ENCODE results near the gene ACKR3.

Gene ACKR3

DNA sequence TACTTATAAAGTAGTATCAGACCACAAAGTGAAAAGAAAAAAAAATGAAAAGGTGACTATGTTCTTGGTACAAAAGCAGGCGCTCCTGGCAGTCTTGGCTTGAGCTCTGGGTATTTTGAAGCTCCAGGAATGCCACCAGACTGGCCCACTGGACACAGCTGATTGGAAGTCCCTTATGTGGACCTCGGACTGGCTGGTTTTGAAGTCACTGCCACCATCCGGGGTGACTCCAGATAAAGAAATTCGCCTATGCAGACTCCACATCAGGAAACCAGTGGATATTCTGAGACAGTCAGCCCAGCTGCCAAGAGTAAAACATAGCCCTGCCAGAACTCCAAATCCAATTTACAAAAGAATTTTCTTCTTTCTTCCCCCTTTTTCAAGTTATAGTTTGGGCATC lies 28.0 kb downstream of the ACKR3 start:
- TF ChIP-seq GATA2 (IDR thresholded peaks at IDR 0.05; ENCODE audit: low read depth, low read length): no peak
- no peak for TF ChIP-seq GATA3 (IDR thresholded peaks at IDR 0.05; ENCODE audit: low read depth, low read length)

- TF ChIP-seq GATA2 (IDR thresholded peaks at IDR 0.05; ENCODE audit: low read depth, low read length) (no peak), GATA3 (IDR thresholded peaks at IDR 0.05; ENCODE audit: low read depth, low read length) (no peak)
These were observed 29.4 kb downstream of the ACKR3 start for GRCh38 chr2:236599059-236599458.

GRCh38 chr2:236600158-236600557 lies 30.5 kb downstream of the ACKR3 start:
- TF ChIP-seq GATA2 (IDR thresholded peaks at IDR 0.05; ENCODE audit: low read depth, low read length) (no peak), GATA3 (IDR thresholded peaks at IDR 0.05; ENCODE audit: low read depth, low read length) (no peak)

DNA sequence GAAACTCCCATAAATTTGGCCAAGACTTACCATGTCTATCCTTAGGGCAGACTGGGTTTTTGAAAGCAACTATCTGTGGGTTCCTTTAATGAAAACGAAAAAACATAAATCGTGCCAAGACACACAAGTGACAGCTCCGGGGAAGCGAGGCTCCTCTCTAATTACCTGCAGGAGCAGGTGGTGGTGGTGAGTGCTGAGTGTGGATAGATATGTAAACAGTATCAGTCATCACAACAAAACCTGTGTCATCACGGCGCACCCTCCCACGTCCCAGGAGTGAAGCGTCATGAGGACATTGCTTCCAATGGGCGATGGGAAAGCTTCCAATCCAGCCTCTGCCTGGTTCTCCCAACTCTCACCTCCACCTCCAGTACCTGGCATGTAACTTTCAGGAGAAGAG lies 31.3 kb downstream of the ACKR3 start:
- no peak for TF ChIP-seq GATA2 (IDR thresholded peaks at IDR 0.05; ENCODE audit: low read depth, low read length)
- TF ChIP-seq GATA3 (IDR thresholded peaks at IDR 0.05; ENCODE audit: low read depth, low read length): no peak

DNA sequence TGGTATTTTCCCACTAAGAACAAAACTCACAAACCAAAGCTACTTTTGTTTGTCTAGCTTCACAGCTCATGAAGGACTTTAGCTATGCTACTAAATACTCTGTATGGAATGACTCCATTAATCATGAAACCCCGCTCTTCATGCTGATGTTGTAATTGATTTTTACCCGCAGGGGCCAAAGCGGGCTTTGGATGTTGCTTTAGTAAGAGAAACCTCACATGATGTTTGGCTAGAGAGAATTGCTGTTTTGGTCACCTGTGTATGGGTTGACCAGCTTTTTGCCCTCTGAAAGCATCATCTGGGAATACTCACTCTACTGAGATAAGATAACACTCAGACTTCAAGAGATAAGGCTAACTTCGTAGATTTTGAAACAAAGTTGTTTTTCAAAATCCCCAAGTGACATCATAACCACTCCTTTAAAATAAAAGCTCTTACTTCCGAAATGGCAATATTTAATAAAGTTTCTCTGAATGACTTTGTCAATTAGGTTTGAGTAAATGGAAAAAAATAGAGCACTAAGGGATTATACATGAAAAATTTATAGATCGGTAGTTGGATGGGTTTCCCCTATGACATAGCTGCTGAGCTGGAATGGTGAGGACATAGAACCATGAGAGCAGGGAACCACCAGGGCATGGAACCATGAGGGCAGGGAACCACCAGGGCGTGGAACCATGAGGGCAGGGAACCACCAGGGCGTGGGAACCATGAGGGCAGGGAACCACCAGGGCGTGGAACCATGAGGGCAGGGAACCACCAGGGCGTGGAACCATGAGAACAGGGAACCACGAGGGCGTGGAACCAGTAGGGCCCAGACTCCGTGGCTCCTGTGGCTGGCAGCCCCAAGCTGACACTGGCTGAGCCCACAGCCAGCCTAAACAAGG lies 31.9 kb downstream of the ACKR3 start:
- TF ChIP-seq GATA3 (IDR thresholded peaks at IDR 0.05; ENCODE audit: low read depth, low read length): no peak
- no peak for TF ChIP-seq GATA2 (IDR thresholded peaks at IDR 0.05; ENCODE audit: low read depth, low read length)

GRCh38 chr2:236602678-236603077 lies 33.1 kb downstream of the ACKR3 start:
- TF ChIP-seq GATA3 (IDR thresholded peaks at IDR 0.05; ENCODE audit: low read depth, low read length): no peak
- TF ChIP-seq GATA2 (IDR thresholded peaks at IDR 0.05; ENCODE audit: low read depth, low read length): no peak

- TF ChIP-seq GATA2 (IDR thresholded peaks at IDR 0.05; ENCODE audit: low read depth, low read length): no peak
- no peak for TF ChIP-seq GATA3 (IDR thresholded peaks at IDR 0.05; ENCODE audit: low read depth, low read length)
These were observed 33.9 kb downstream of the ACKR3 start for GRCh38 chr2:236603361-236604015.

DNA sequence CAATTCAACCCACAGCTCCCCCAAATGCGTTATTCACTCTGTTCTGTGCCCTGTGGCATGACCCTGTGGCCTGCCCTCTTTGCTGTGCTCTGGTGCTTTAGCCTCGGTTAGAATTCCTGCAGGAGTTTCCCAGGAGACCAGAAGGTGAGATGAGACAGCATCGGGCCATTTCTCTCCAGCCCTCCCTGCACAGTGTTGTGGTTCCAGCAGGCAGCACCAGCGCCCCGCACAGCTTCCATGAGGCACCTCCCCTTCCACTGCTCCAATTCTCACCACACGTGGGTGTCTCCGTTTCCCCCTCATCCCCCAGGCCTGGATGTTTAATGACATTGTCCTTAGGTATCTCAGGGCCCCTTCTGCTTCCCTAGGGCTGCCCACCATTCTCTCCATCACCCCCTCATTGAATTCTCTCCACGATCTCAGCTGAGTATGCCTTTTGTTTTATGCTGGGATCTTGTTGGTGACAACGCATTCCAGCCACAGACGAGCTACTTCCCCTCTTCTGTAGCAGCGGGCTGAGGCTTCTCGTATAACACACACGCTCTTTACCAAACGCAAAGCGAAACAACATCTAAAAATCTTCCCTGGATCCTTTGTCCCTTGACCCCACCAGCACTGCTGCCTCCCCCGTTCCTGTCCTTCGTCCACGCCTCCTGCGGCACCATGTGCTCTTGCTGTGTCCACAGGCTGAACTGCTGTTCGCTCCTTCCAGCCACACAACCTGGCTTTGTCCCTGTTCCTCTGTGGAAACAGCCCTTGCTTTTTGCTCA lies 35.1 kb downstream of the ACKR3 start:
- no peak for TF ChIP-seq GATA3 (IDR thresholded peaks at IDR 0.05; ENCODE audit: low read depth, low read length)
- TF ChIP-seq GATA2 (IDR thresholded peaks at IDR 0.05; ENCODE audit: low read depth, low read length): no peak

DNA sequence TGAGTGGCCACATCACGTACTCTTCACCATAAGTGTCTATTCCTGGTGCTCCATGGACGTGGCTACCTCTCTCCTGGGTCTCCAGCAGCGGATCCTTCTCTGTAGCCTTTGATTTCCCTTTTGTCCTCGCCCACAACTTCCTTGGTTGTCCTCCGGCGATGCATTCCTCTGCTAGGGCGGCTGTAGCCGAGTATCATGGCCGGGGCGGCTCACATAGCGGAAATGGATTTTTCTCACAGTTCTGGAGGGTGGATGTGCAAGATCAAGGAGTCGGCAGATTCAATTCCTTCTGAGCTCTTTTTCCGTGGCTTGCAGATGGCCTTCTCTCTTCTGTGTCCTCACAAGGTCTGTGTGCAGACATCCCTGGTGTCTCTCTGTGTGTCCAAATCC lies 35.7 kb downstream of the ACKR3 start:
- TF ChIP-seq GATA2 (IDR thresholded peaks at IDR 0.05; ENCODE audit: low read depth, low read length) (no peak), GATA3 (IDR thresholded peaks at IDR 0.05; ENCODE audit: low read depth, low read length) (no peak)

- TF ChIP-seq GATA3 (IDR thresholded peaks at IDR 0.05; ENCODE audit: low read depth, low read length) (no peak), GATA2 (IDR thresholded peaks at IDR 0.05; ENCODE audit: low read depth, low read length) (no peak)
These were observed 36.4 kb downstream of the ACKR3 start for GRCh38 chr2:236606023-236606422.

DNA sequence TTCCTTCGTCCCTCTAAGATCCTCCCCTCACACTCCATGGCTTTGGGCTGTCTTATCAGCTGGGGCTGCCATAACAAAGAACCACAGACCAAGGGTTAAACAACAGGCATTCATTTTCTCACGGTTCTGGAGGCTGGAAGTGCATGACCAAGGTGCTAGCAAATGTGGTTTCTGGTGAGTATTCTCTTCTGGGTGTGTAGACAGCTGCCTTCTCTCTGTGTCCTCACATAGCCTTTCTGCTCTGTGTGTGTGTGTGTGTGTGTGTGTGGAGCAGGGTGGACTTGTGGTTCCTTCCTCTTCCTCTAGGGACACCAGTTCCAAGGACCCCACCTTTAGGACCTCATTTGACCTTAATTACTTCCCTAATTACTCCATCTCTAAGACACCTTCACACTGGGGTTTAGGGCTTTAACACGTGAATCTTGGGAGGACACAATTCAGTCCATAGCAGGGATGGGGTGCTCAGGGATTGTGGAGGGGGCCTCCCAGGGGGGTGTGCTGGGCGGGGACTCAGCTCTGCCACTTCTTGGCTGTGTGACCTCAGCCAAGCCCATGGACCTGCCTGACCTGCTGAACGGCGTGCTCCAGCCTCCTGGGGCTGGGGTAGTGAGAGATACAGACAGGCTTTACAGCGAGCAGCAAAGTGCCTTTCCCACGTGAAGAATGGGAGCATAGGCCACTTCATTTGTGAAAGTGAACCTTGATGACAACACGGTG lies 38.0 kb downstream of the ACKR3 start:
- TF ChIP-seq GATA2 (IDR thresholded peaks at IDR 0.05; ENCODE audit: low read depth, low read length) (no peak), GATA3 (IDR thresholded peaks at IDR 0.05; ENCODE audit: low read depth, low read length) (no peak)

GRCh38 chr2:236608188-236608525 lies 38.5 kb downstream of the ACKR3 start:
- TF ChIP-seq GATA2 (IDR thresholded peaks at IDR 0.05; ENCODE audit: low read depth, low read length) (no peak), GATA3 (IDR thresholded peaks at IDR 0.05; ENCODE audit: low read depth, low read length) (no peak)

DNA sequence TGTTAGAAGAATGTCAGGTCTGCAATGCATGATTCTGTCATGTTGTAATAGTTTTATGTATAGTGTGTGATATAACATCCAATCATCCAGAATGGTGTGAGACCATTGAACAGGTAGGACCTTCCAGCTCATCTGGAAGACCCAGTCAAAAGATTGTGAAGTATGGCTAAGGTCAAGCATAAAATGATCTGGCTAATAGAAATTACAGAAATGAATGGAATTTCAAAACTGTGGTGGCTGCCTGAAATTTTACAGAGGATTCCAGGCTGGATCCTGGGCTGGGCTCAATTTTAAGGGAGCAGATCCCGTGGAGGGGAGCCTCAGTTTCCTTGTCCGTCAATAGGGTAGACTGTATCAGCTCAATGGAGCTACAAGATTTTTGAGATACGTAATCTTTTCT lies 39.1 kb downstream of the ACKR3 start:
- TF ChIP-seq GATA3 (IDR thresholded peaks at IDR 0.05; ENCODE audit: low read depth, low read length) (no peak), GATA2 (IDR thresholded peaks at IDR 0.05; ENCODE audit: low read depth, low read length) (no peak)
